ENCODE measurements around the gene POLQ.

- no peak for TF ChIP-seq SIN3A (IDR thresholded peaks at IDR 0.05; ENCODE audit: borderline replicate concordance, insufficient read depth, low read length)
- TF ChIP-seq REST (IDR thresholded peaks at IDR 0.05; ENCODE audit: insufficient read depth in 1 of 2, low read depth in 2 of 2, low read length in 2 of 2): no peak
- TF ChIP-seq FOXP2 (optimal IDR thresholded peaks at IDR 0.05; ENCODE audit: borderline replicate concordance, extremely low read depth, extremely low read length, insufficient read depth): no peak
- no peak for TF ChIP-seq TAF1 (IDR thresholded peaks at IDR 0.05; ENCODE audit: borderline replicate concordance, insufficient read depth, low read length)
- TF ChIP-seq POLR2AphosphoS5 (IDR thresholded peaks at IDR 0.05; ENCODE audit: low read depth, low read length): no peak
Measured at GRCh38 chr3:121483290-121483689, 62.5 kb downstream of the POLQ start.
